Fibroblast of lung (primary cell): Measurements from ENCODE around the gene DRD2.

ENCODE experiments used
- EZH2 ChIP-seq: IDR thresholded peaks from 2 replicates; pipeline ENCODE4 v1.5.1; 2012; ENCODE audit warnings: low read length, control low read depth, mild to moderate bottlenecking; ENCODE audit errors: missing control alignments
- TF ChIP-seq, protein P1 (sequence below), 2 donors: IDR thresholded peaks in 1 of 2; conservative IDR thresholded peaks in 1 of 2; 1 replicate in 1 of 2; 2 replicates in 1 of 2; pipeline ENCODE4 v1.5.1; 2011 to 2012; ENCODE audit warnings: low read length in 2 of 2, control low read depth in 1 of 2, inconsistent platforms in 1 of 2, low read depth in 1 of 2, mild to moderate bottlenecking in 1 of 2

DNA sequence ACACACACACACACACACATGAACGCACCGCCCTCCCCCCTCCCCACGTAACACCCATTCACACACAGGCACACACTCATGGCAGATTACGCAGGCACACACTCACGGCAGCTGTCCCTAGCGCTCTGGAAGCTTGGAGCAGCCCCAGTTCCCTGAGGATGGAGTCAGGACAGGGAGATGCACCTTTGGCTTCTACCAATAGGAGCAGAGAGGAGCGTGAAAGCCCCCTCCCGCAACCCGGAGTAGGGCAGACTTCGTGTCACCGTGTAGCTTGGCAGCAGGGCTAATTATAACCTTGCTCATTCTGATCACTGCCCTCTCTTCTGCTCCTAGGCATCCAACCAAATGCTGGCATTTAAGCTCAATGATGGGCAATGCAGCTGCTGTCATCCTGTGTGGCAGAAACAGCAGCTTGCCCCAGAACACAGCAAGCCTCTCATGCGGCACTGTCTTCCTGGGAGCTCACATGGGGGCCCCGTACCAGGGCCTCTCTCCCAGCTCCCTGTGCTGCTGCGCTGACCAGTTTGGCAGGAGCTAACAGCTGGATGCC, 55.7 kb downstream of the DRD2 start:
- no peak for TF ChIP-seq EZH2
- TF ChIP-seq, protein P1, sequence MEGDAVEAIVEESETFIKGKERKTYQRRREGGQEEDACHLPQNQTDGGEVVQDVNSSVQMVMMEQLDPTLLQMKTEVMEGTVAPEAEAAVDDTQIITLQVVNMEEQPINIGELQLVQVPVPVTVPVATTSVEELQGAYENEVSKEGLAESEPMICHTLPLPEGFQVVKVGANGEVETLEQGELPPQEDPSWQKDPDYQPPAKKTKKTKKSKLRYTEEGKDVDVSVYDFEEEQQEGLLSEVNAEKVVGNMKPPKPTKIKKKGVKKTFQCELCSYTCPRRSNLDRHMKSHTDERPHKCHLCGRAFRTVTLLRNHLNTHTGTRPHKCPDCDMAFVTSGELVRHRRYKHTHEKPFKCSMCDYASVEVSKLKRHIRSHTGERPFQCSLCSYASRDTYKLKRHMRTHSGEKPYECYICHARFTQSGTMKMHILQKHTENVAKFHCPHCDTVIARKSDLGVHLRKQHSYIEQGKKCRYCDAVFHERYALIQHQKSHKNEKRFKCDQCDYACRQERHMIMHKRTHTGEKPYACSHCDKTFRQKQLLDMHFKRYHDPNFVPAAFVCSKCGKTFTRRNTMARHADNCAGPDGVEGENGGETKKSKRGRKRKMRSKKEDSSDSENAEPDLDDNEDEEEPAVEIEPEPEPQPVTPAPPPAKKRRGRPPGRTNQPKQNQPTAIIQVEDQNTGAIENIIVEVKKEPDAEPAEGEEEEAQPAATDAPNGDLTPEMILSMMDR (conservative IDR thresholded peaks at IDR 0.05 in 1 of 2, IDR thresholded peaks at IDR 0.05 in 1 of 2; ENCODE audit: low read depth in 1 of 2, low read length in 2 of 2), result no peak
